ENCODE measurements around the gene SLC7A7.
"Not testable (repeated sequence)": the region's sequence is repeated elsewhere in the genome, so short reads cannot be mapped to it uniquely, and the experiment has no call there.

Gene SLC7A7

DNA sequence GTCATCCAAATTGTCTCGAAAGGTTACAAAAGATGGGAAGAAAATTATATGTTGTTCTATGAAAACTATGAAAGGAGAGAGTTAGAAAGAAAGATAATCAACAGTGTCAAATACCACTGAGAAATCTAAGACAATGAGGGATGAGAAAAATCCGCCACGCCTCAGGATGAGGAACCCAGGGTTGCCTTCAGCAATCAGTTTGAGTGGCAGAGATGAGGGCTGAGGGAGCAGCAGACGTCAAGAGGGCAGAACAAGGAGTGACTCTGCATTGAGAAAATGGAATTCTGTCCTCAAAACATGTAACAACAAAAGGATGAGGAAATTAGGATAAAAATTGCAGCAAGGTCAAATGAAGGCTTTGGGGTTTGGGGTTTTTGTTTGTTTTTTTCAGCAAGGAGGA lies 67.0 kb downstream of the SLC7A7 start:
- H3K4me3 ChIP-seq (ENCODE audit: low read depth, low read length), result no peak overlapping the region
- no peak for DNase-seq (ENCODE audit: low read depth)
- TF ChIP-seq, protein P1, sequence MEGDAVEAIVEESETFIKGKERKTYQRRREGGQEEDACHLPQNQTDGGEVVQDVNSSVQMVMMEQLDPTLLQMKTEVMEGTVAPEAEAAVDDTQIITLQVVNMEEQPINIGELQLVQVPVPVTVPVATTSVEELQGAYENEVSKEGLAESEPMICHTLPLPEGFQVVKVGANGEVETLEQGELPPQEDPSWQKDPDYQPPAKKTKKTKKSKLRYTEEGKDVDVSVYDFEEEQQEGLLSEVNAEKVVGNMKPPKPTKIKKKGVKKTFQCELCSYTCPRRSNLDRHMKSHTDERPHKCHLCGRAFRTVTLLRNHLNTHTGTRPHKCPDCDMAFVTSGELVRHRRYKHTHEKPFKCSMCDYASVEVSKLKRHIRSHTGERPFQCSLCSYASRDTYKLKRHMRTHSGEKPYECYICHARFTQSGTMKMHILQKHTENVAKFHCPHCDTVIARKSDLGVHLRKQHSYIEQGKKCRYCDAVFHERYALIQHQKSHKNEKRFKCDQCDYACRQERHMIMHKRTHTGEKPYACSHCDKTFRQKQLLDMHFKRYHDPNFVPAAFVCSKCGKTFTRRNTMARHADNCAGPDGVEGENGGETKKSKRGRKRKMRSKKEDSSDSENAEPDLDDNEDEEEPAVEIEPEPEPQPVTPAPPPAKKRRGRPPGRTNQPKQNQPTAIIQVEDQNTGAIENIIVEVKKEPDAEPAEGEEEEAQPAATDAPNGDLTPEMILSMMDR (IDR thresholded peaks at IDR 0.05; ENCODE audit: low read depth, low read length, missing control alignments), result no peak

DNA sequence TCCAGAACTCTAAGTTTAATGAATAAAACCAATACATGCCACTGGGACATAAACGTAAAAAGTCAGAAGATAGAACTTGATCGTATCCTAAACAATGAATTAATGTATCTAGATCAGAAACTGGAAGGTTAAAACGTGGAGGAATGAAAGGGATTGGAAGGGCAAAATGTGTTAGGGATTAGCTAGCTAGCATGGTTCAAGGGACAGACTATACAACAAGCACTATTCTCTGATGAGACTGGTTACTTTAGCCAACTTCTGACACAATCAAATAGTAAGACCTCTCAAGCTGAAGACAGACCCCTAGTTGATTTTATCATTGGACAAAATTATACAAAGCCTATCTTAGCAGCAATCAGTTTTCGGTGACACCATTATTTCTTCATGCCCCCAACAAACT lies 67.5 kb downstream of the SLC7A7 start:
- no peak for DNase-seq (ENCODE audit: low read depth)
- no peak overlapping the region for H3K4me3 ChIP-seq (ENCODE audit: low read depth, low read length)
- TF ChIP-seq, protein P1 (IDR thresholded peaks at IDR 0.05; ENCODE audit: low read depth, low read length, missing control alignments), result no peak

DNA sequence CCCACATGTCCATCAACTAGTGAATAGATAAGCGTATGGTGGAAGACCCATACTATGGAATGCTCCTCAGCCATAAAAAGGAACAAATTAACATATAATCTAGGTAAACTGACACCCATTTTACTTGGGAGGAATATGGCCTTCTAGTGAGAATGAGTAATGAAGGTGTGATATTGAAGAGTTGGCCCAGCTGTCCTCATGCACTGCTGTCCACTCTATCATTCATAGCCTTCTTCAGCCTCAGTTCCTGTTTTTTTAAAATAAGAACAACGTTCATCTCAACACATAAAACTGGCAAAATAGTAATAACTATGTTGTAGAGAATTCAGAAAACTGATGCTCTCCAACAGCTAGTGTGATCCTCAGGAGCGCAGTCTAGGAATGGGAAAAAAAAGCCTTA lies 75.2 kb downstream of the SLC7A7 start:
- DNase-seq (ENCODE audit: low read depth), result no peak
- TF ChIP-seq, protein P1 (IDR thresholded peaks at IDR 0.05; ENCODE audit: low read depth, low read length, missing control alignments), result no peak
- no peak overlapping the region for H3K4me3 ChIP-seq (ENCODE audit: low read depth, low read length)

DNA sequence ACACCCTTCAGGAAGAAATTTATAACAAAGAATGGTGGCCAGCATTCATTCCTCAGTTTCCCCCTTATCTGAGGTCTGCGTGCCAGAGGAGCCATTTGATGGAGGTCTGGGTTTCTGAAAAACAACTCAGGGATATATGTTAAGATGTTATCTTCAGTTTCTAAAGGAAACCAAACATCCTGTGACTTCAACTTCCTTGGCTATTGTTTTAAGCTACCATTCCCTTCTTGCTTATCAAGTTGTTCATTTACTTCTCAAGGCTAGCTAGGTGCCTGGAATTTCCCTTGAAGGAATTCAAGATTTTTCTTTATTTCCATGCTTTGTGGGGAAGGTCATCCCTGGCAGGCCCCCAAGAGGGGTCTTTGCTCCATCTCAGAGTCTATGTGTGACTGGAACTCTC lies 75.8 kb downstream of the SLC7A7 start:
- H3K4me3 ChIP-seq (ENCODE audit: low read depth, low read length), result no peak overlapping the region
- no peak for DNase-seq (ENCODE audit: low read depth)
- TF ChIP-seq, protein P1 (IDR thresholded peaks at IDR 0.05; ENCODE audit: low read depth, low read length, missing control alignments), result no peak

DNA sequence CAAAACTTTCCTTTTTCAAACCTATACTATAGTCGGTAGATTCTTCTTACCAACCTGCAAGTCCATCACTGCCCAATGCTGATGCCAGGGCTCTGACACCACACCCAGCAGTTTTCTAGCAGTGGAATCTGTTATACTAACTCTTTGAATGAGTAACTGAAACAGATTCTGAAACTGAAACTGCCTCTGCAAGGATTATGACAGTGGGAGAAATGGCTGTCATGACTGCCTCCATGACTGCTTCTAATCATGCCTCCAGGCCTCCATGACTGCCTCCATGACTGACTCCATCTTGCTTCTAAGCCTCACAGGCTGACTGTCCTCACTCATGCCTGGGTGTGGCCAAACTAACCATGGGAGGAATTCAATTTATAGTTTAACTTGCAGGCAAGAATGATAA lies 78.2 kb downstream of the SLC7A7 start:
- no peak overlapping the region for H3K4me3 ChIP-seq (ENCODE audit: low read depth, low read length)
- TF ChIP-seq, protein P1 (IDR thresholded peaks at IDR 0.05; ENCODE audit: low read depth, low read length, missing control alignments), result no peak
- peak; percentile 56 for DNase-seq (ENCODE audit: low read depth)

DNA sequence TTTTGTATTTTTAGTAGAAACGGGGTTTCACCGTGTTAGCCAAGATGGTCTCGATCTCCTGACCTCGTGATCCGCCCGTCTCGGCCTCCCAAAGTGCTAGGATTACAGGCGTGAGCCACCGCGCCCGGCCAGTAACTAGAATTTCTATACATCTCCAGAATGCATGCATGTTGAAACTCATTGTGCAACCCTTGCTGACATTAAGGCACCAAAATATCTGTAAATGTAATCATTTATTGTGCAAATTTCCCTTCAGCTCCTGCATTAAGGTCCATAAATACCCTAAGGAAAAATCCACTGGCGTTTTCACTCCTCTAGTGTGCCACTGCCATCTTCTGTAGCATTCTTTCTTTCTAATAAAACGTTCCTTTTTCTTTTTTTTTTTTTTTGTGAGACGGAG lies 78.9 kb downstream of the SLC7A7 start:
- not testable (repeated sequence) for H3K4me3 ChIP-seq (ENCODE audit: low read depth, low read length); DNase-seq (ENCODE audit: low read depth)

DNA sequence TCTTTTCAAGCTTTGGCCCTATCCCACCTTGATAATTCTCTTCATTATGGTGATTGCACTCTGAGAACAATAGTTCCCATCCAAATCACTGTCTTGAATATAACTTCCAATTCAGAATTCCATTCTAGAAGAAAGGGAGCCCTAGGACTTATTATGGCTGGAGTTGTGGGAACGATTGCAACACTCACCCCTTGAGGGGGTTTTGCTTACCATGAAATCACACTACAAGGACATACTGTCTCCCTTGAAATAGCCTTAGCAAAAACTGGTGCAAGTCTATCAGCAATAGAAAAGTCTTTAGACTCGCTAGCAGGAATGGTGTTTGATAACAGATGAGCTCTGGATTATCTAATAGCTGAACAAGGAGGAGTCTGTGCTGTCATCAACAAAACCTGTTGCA lies 80.1 kb downstream of the SLC7A7 start:
- TF ChIP-seq, protein P1 (IDR thresholded peaks at IDR 0.05; ENCODE audit: low read depth, low read length, missing control alignments), result no peak
- H3K4me3 ChIP-seq (ENCODE audit: low read depth, low read length), result no peak overlapping the region
- no peak for DNase-seq (ENCODE audit: low read depth)

DNA sequence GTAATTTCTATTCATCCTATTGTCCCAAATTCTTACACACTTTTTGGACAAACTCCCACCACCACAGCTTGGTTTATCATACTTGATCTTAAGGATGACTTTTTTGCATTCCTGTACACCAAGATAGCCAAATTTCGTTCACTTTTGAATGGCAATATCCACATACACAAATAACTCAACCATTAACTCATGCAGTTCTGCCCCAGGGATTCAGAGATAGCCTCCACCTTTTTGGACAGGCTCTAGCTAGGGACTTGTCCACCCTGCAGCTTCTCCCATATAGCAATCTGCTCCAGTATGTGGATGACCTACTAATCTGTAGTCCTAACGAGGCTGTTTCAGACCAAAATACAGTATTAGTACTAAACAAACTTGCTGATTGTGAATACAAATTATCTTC lies 81.4 kb downstream of the SLC7A7 start:
- TF ChIP-seq, protein P1 (IDR thresholded peaks at IDR 0.05; ENCODE audit: low read depth, low read length, missing control alignments), result no peak
- DNase-seq (ENCODE audit: low read depth), result no peak
- no peak overlapping the region for H3K4me3 ChIP-seq (ENCODE audit: low read depth, low read length)

DNA sequence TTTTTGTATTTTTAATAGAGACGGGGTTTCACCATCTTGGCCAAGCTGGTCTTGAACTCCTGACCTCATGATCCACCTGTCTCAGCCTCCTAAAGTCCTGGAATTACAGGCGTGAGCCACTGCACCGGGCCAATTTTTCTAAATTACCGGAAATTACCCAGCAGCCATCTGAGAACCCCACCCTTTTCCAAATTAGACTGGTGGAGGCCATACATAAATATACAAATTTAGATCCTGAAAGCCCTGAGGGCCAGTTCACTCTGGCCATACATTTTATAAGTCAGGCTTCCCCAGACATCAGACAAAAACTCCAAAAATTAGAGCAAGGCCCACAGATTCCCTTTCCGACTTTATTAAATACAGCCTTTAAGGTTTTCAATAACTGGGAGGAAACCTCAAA lies 83.2 kb downstream of the SLC7A7 start:
- not testable (repeated sequence) for DNase-seq (ENCODE audit: low read depth); H3K4me3 ChIP-seq (ENCODE audit: low read depth, low read length)

Data from GM12864 (cell line).